Inflammatory macrophage (primary cell): Measurements from ENCODE around the gene GABRA5.
"Not testable (repeated sequence)": the region's sequence is repeated elsewhere in the genome, so short reads cannot be mapped to it uniquely, and the experiment has no call there.

Experiments used
- DNase-seq, 2 donors: peaks; one replicate each; pipeline ENCODE4 v3.0.0-alpha.2; 2020 to 2022
- total RNA-seq, 18 experiments: gene quantifications; one replicate each; lab custom pipeline; 2026; ENCODE audit warnings: mixed read lengths in 6 of 18, inconsistent platforms in 2 of 18; lab: John Stamatoyannopoulos, UW

GABRA5 gene
- 0 to 0.27 (median 0) reads per million in 18 experiments for total RNA-seq

DNA sequence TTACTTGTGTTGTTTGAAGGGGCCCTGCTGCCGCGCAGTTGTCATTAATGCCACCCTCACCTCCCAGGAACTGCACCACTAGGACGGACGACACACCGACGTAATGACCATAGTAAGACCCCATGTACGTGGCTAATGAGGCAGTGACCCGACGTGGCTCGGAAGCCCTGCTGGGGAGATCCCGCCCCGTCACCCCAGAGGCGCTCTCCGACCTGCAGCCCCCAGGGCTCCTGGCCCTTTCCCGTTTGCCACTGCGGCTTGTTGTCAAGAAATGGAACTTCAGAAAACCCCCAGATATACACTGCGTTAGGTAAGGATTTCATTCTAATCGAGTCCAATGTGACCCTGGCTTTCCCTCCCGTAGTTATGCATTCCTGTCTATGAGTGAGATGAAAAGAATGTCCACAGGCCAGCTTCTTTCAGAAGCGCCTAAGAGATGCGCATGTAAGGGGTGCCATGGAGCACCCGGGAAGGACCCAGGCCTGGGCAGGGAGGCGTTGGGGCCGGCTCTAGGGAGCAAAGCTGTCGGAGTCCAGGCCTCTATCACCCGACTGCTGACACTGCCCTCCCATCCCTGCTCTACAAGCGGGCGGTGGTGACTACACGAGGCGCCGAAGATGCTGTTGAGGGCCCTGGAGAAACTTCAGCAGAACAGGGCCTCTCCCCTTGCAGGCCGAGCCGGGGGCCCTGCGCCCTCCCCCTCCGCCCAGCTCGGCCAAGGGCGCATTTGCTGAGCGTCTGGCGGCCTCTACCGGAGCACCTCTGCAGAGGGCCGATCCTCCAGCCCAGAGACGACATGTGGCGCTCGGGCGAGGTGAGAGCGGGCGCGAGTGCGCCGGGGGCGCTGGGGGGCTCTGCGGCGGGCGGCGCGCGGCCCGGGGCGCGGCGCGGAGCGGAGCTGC lies at the start of gene GABRA5:
Gene GABRA5, plus strand, starts transcription at position 765 of the 902 bp plus-strand sequence. CDS start 2,187 bp downstream, outside the sequence.
- no peak for DNase-seq

GRCh38 chr15:26831191-26831590 lies 35.7 kb upstream of the GABRA5 start:
- not testable (repeated sequence) for DNase-seq

DNA sequence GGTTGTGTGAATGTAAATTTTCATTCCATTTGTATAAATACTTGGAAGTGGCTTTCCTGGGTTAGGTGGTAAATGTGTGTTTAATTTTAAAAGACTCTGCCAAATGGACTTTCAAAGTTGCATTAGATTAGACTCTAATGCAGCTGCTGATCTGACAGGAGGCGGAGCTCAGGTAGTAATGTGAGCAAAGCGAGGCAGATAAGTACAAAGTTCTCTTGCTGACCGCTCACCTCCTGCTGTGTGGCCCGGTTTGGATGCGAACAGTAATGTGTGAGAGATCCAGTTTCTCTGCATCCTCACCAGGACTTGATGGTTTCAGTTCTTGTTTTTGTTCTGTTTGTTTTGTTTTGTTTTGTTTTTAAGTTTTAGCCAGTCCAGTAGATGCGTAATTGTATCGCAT lies 34.9 kb upstream of the GABRA5 start:
- no peak for DNase-seq

- no peak for DNase-seq
These were observed 28.0 kb upstream of the GABRA5 start for GRCh38 chr15:26838742-26839460.

GRCh38 chr15:26841514-26841913 lies 25.3 kb upstream of the GABRA5 start:
- no peak for DNase-seq

- no peak for DNase-seq
These were observed 24.9 kb upstream of the GABRA5 start for GRCh38 chr15:26841941-26842340.

GRCh38 chr15:26842391-26842790 lies 24.5 kb upstream of the GABRA5 start:
- DNase-seq: no peak

- no peak for DNase-seq
These were observed 22.0 kb upstream of the GABRA5 start for GRCh38 chr15:26844901-26845300.

DNA sequence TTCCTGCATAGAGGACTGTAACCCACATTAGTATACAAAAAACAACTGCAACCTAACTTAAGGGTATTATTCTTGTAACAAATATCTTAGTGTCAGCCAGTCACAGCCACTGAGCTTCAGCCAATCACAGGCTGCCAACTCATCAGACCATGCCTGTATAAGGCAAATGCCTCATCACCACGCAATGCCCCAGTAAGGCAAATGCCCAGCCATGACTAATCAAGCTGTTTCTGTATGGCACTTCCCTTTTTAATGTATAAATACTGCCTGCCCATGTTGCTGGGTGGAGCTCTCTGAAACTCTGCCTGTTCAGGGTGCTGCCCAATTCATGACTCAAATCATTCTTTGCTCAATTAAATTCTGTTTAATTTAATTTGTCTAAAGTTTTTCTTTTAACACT lies 18.4 kb upstream of the GABRA5 start:
- peak in 1 of 2 donors; percentile 4 for DNase-seq

- no peak for DNase-seq
These were observed 16.7 kb upstream of the GABRA5 start for GRCh38 chr15:26850161-26850560.

- no peak for DNase-seq
These were observed 13.9 kb upstream of the GABRA5 start for GRCh38 chr15:26852980-26853379.

DNA sequence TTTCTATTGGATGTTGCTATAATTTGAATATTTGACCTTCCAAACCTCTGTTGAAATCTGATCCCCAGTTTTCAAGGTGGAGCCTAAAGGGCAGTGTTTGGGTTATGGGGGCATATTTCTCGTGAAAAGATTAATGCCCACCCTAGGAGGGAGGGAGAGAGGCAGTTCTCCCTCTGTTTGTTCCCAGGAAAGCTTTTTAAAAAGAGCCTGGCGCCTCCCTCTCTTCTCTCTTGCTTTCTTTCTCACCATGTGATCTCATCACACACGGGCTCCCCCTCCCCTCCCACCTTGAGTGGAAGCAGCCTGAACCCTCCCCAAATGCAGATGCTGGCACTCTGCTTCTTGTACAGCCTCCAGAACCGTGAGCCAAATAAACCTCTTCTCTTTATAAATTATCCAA lies 12.4 kb upstream of the GABRA5 start:
- DNase-seq: no peak

DNA sequence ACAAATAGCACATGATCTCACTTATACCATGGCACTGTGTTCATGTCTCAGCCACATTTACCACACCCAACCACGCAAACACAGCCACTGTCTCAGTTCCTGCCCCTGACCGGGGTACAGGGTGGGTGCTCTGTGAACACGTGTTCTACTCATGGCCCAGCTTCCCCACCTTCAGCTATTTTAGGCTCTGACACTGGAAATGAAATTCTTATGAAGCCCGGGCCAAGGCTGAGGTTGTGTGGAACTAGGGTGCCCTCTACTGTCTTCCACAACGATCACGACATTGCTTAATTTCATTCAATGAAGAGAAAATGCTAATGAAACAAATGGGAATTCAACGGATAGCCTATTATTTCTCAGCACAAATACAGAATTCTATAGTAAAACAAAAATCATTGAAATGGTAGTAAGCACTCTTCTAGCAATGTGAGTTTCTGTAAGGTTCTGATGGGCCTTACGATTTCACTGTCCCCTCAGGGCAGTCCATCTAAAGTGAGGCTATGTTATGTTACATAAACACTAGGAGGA lies 2.1 kb upstream of the GABRA5 start:
- peak in 1 of 2 donors; percentile 19 for DNase-seq

- DNase-seq: no peak
These were observed 542 bp downstream of the GABRA5 start for GRCh38 chr15:26867200-26868007.

DNA sequence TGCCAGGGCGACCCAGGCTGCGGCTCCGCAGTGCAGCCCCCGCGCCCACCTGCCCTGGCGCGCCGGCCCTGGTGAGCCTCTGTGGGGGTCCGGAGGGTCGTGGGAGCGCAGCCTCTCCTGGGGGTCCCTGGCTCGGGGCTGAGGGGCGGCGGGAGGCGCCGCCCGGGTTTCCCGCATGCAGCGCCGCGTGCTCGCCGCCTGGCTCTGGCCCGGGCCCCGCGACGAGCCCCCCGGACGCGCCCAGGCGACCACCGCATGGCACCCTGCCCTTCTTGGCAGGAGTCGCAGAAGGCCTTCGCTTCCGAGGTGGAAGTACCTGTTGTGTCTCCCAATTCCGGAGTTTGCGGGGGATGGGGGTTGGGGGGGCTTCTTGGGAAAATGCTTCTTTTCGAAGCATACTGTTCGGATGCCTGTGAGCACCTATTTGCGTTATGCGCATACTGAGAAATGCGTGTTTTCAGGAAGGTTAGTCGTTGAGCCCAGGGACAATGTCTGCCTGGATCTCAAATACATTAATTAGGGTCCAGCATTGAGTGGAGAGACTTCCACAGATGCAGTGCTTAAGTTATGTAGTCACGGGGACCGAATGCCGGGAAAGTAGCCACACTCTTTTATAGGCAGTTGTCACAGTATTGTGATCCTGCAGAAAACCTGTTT lies 1.3 kb downstream of the GABRA5 start:
- no peak for DNase-seq

GRCh38 chr15:26869628-26870027 lies 2.8 kb downstream of the GABRA5 start:
- no peak for DNase-seq

- DNase-seq: no peak
These were observed 3.5 kb downstream of the GABRA5 start for GRCh38 chr15:26870346-26870745.

DNA sequence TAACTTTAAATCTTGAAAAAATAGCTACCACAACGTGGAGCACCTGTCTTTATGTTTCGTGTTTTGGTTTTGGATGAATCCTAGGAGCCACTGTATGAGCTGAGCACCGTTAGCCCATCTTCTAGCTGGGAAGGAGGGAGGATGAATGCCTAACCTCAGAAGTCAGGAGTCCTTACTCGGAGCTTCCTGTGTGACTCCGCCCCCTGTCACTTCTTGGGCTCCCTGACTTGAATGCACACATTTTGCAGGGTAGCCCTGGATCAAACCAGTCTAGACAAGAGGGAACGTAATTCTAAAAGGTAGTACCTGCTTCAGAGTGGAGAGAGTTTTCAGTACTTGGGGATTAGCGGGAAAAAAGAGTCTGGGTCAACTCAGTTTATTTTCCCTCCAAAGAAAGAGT lies 5.3 kb downstream of the GABRA5 start:
- no peak for DNase-seq

DNA sequence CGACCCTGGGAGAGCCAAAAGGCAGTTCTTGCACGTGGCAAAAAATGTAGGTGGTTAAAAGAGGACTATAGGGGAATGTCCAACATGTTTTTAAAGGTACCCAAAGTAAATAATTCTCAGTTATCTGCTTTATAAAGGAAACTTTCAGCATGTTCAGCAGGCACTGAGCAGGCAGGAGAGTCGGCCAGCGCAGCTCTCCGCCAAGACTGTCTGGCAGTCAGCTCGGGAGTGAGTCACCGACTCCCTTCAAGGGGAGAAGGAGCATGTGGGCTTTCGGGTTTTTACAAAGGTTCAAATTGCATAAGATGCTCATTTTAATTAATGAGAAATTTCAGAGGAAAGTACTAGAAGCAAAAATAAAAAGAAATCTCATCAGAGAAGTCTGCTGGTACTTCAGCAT lies 7.0 kb downstream of the GABRA5 start:
- DNase-seq: no peak

DNA sequence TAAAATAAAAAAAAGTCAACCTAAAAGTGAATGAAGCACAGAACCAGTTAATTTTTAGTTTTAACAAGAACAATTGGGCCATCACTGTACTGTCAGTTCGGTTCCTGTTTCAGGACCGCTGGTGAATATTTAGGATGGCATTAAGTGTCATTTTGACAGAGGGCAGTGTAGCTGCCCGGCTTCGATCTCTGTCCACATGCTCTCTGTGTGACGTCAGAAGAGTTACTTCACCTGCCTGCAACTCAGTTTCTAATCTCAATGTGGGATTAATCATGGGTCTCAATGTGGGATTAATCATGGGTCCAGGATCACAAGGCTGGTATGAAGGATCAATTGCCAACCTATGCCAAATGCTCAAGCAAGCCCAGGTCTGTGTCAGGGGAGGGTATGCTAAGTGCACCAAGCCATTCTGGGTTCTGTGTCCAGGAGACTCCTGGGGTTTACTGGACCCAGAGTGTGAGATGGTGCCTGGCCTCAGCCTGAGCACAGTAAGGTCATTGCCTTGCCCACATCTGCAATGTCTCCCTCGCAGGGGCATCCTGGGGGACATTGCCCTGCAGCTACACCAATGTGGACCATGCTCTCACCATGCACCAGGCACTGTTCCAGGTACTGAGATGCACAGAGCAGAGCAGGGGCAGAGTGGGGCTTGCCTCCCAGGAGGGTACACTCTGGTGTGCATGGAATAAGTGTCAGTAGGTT lies 8.1 kb downstream of the GABRA5 start:
- DNase-seq: no peak

GRCh38 chr15:26875476-26875850 lies 8.6 kb downstream of the GABRA5 start:
- no peak for DNase-seq
